HepG2 (cell line): ENCODE results near the gene APCDD1L. TPM values are rescaled to one million over a fixed set of nuclear protein-coding genes. Genes with fewer than 3 reads are reported as not detected.

ENCODE experiments used
- ATAC-seq: fragments of 200-7000 bp; cut with Tn5 transposase; 3 replicates; pipeline ENCODE4 v1.9.1; 2020; ENCODE audit warnings: mild to moderate bottlenecking, moderate library complexity
- BruUV-seq: library from RNA; stranded (reverse); fragments of 400-500 nt; replicated peaks from 2 replicates; lab custom pipeline; 2021; lab: Mats Ljungman, UMichigan
- CTCF ChIA-PET: fragments of 300-600 bp; formaldehyde crosslinking; extraction: SDS; loops from one replicate; lab custom pipeline; 2021; ENCODE audit warnings: low total read pairs, inconsistent platforms, low intra/inter-chr PET ratio; lab: Yijun Ruan, JAX
- POLR2A ChIA-PET: fragments of 350-600 bp; sonication (Branson Sonifier 250); formaldehyde crosslinking; loops from one replicate; lab custom pipeline; 2020; ENCODE audit warnings: antibody characterized with exemption, inconsistent platforms; lab: Yijun Ruan, JAX
- DNase-seq: peaks from one replicate; pipeline ENCODE4 v3.0.0-alpha.2; 2015; ENCODE audit warnings: low spot score
- FAIRE-seq: peaks from 3 replicates; lab custom pipeline; 2011; peaks lifted over from hg19 to GRCh38; lab: Jason Lieb, UNC
- H2AFZ ChIP-seq: one replicate; pipeline ENCODE4 v1.6.1; 2011; ENCODE audit warnings: low read length, inconsistent platforms
- H3K27ac ChIP-seq: fragments of 300-600 bp; 3 replicates; pipeline ENCODE4 v1.8.0; 2011; ENCODE audit warnings: mixed run types, mild to moderate bottlenecking, mixed read lengths, low read length, inconsistent platforms; ENCODE audit not compliant: insufficient read depth; ENCODE audit errors: extremely low read length
- H3K27me3 ChIP-seq, 2 experiments: fragments of 200-600 bp in 1 of 2; 2 replicates in 1 of 2; 3 replicates in 1 of 2; pipeline versions ENCODE4 v1.6.0 to v1.8.0; 2011; ENCODE audit warnings: low read length in 2 of 2, mild to moderate bottlenecking in 2 of 2, moderate library complexity in 2 of 2, inconsistent platforms in 1 of 2; ENCODE audit not compliant: insufficient read depth in 2 of 2, control insufficient read depth in 1 of 2
- H3K36me3 ChIP-seq, 2 experiments: fragments of 200-600 bp in 1 of 2; replicated peaks in 1 of 2; 2 replicates in 1 of 2; 3 replicates in 1 of 2; pipeline versions ENCODE4 v1.5.1 to v1.8.0; 2011; ENCODE audit warnings: low read length in 2 of 2, inconsistent platforms in 1 of 2; ENCODE audit not compliant: insufficient read depth in 2 of 2, control insufficient read depth in 1 of 2
- H3K4me1 ChIP-seq: 2 replicates; pipeline ENCODE4 v1.5.1; 2012; ENCODE audit warnings: low read length, inconsistent platforms; ENCODE audit not compliant: insufficient read depth
- H3K4me2 ChIP-seq: 2 replicates; pipeline ENCODE4 v1.6.0; 2011; ENCODE audit warnings: low read depth, low read length, inconsistent platforms
- H3K4me3 ChIP-seq, 3 experiments: fragments of 200-600 bp in 1 of 3; sonication (generic), shearing (Covaris generic) in 1 of 3; replicated peaks in 1 of 3; 2 replicates each; pipeline ENCODE4 v1.5.1; 2011 to 2016; ENCODE audit warnings: low read length in 3 of 3, inconsistent platforms in 2 of 3, low read depth in 2 of 3, mild to moderate bottlenecking in 2 of 3, control low read depth in 1 of 3, mixed read lengths in 1 of 3; ENCODE audit not compliant: insufficient read depth in 1 of 3
- H3K79me2 ChIP-seq: one replicate; pipeline ENCODE4 v1.6.1; 2011; ENCODE audit warnings: low read length, inconsistent platforms; ENCODE audit not compliant: insufficient read depth
- H3K9ac ChIP-seq: 2 replicates; pipeline ENCODE4 v1.6.0; 2011; ENCODE audit warnings: mild to moderate bottlenecking, low read depth, low read length, inconsistent platforms; ENCODE audit not compliant: insufficient read depth
- H3K9me3 ChIP-seq: 2 replicates; pipeline ENCODE4 v1.5.1; 2012; ENCODE audit warnings: mild to moderate bottlenecking, low read length
- H4K20me1 ChIP-seq: 2 replicates; pipeline ENCODE4 v1.6.0; 2011; ENCODE audit warnings: inconsistent platforms, mild to moderate bottlenecking, low read length, moderate library complexity; ENCODE audit not compliant: insufficient read depth
- AGO2 ChIP-seq: fragments of 200-400 bp; formaldehyde crosslinking; optimal IDR thresholded peaks from 2 replicates; pipeline ENCODE3; 2017; ENCODE audit warnings: mild to moderate bottlenecking, low read depth, low read length, moderate library complexity
- DMAP1 ChIP-seq: IDR thresholded peaks from 2 replicates; pipeline ENCODE4 v1.6.1; 2016
- SRSF9 ChIP-seq: fragments of 200-400 bp; formaldehyde crosslinking; IDR thresholded peaks from 2 replicates; pipeline ENCODE4 v1.6.1; 2018; ENCODE audit warnings: borderline replicate concordance, mild to moderate bottlenecking, low read depth, low read length; ENCODE audit not compliant: insufficient read depth, poor library complexity, severe bottlenecking
- TBX3 ChIP-seq: fragments of 450-650 bp; IDR thresholded peaks from 2 replicates; pipeline ENCODE4 v1.6.1; 2017; ENCODE audit warnings: antibody characterized with exemption, mild to moderate bottlenecking, inconsistent platforms, borderline replicate concordance
- ZBTB49 ChIP-seq: sonication (generic); formaldehyde crosslinking; IDR thresholded peaks from 2 replicates; pipeline ENCODE4 v1.4.0; 2020; ENCODE audit warnings: missing genetic modification reagents, borderline replicate concordance
- ZNF501 ChIP-seq: sonication (generic); formaldehyde crosslinking; IDR thresholded peaks from 2 replicates; pipeline ENCODE4 v1.5.1; 2020; ENCODE audit warnings: mild to moderate bottlenecking, moderate library complexity, missing genetic modification reagents
- ZNF547 ChIP-seq: sonication (generic); formaldehyde crosslinking; IDR thresholded peaks from 2 replicates; pipeline ENCODE4 v1.5.1; 2020; ENCODE audit warnings: mild to moderate bottlenecking, missing genetic modification reagents
- ZNF761 ChIP-seq: sonication (generic); formaldehyde crosslinking; conservative IDR thresholded peaks from 2 replicates; pipeline ENCODE4 v1.4.0; 2020; ENCODE audit warnings: mild to moderate bottlenecking, missing genetic modification reagents
- ZNF841 ChIP-seq: sonication (generic); formaldehyde crosslinking; IDR thresholded peaks from 2 replicates; pipeline ENCODE4 v1.8.1; 2023; ENCODE audit warnings: missing genetic modification reagents, borderline replicate concordance
- WGBS: methylation state at CpG from one replicate; pipeline ENCODE4 v1.1.6; 2017; ENCODE audit warnings: low lambda C conversion rate; 5-methylcytosine and 5-hydroxymethylcytosine counted together
- in situ Hi-C: cut with HindIII; loops from 2 replicates; pipeline ENCODE4 v1.10.0; 2017; ENCODE audit warnings: low pct_unique_long_range_greater_than_20kb; ENCODE audit not compliant: extremely low pct_ligation_motif_present
- intact Hi-C: fragments of 100-400 bp; cut with micrococcal nuclease; formaldehyde crosslinking; loops from one replicate; pipeline ENCODE4 v1.10.0; 2022; ENCODE audit not compliant: unreplicated experiment
- polyA plus RNA-seq, 8 experiments: library from polyadenylated mRNA; depleted of rRNA in 3 of 8; stranded (reverse) in 7 of 8; unstranded in 1 of 8; fragments of >200 nt; fragmentation: Illumina TruSeq in 4 of 8; extraction: Trizol in 4 of 8; gene quantifications; 2 replicates each; pipeline versions ENCODE4 v1.2.1 to v1.2.3, GENCODE V29; 2011 to 2016; ENCODE audit warnings: low read depth in 4 of 8, missing spikeins in 1 of 8, mixed read lengths in 1 of 8; ENCODE audit not compliant: insufficient read depth in 1 of 8
- total RNA-seq, 5 experiments: library from RNA; depleted of rRNA; stranded (reverse); fragments of >200 nt; fragmentation: Illumina TruSeq; extraction: Trizol; gene quantifications; 2 replicates each; pipeline ENCODE4 v1.2.3, GENCODE V29; 2016; ENCODE audit warnings: low read depth in 1 of 5

The APCDD1L gene
- total and polyA plus RNA-seq, 2 of the 13 experiments (the other 11 are each of a cell fraction or from before 2014, with no cell fraction given), result not detected

GRCh38 chr20:58461899-58462298 lies 53.3 kb downstream of the APCDD1L start:
- no peak overlapping the region for H3K9ac ChIP-seq
- DNase-seq (no peak), ATAC-seq (no peak), FAIRE-seq (no peak)
- no peak overlapping the region for H3K4me3 ChIP-seq
- no peak overlapping the region for H2AFZ ChIP-seq
- TF ChIP-seq ZBTB49 (CRISPR knock-in tag), result no peak
- TF ChIP-seq ZNF761 (CRISPR knock-in tag), result no peak
- no peak for TF ChIP-seq TBX3
- TF ChIP-seq SRSF9, result no peak
- TF ChIP-seq ZNF547, result no peak
- WGBS, result 50% methylated on average over 6 of the region's 6 CpGs
- no peaks in the 10 kb centered on the region for H3K79me2 ChIP-seq
- in situ Hi-C loops, result no loop called here
- intact Hi-C loops, result no loop called here
- H3K27ac ChIP-seq, result no peak overlapping the region
- no TSS peak for BruUV-seq
- no peaks in the 10 kb centered on the region for H3K27me3 ChIP-seq
- ChIA-PET CTCF (no interaction called here), POLR2A (no interaction called here)
- no peaks in the 10 kb centered on the region for H4K20me1 ChIP-seq
- H3K9me3 ChIP-seq, result no peaks in the 10 kb centered on the region
- H3K36me3 ChIP-seq, result no peaks in the 10 kb centered on the region
- no peak overlapping the region for H3K4me2 ChIP-seq
- H3K4me1 ChIP-seq, result no peaks in the 10 kb centered on the region

DNA sequence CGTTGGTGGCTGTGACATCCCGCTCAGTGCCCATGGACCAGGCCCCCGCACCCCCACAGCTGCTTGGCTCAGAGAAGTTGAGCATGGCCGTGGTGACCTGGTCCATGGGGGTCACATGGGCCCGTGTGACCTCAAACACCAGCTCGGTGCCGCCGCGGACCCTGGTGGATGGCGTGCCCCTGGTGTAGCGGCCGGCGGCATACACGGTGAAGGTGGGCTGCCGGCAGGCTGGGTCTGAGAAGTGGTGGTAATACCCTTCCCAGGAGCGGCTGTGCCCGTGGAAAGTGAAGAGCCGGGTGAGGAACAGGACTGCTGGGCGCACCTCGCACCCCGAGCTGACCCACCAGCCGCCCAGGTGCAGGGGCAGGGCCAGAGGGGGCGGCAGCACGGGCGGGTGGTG lies 54.1 kb downstream of the APCDD1L start:
- Histone ChIP-seq H3K79me2 (no peaks in the 10 kb centered on the region), H3K27ac (no peak overlapping the region), H3K27me3 (no peaks in the 10 kb centered on the region), H3K9ac (no peak overlapping the region), H2AFZ (no peak overlapping the region), H4K20me1 (no peaks in the 10 kb centered on the region), H3K4me3 (no peak overlapping the region), H3K9me3 (no peaks in the 10 kb centered on the region), H3K4me2 (no peak overlapping the region), H3K36me3 (no peaks in the 10 kb centered on the region), H3K4me1 (no peaks in the 10 kb centered on the region)
- FAIRE-seq, result no peak
- TF ChIP-seq AGO2 (peak; percentile 69), ZNF501 (CRISPR knock-in tag) (no peak), ZNF841 (CRISPR knock-in tag) (no peak), DMAP1 (CRISPR knock-in tag) (no peak)
- DNase-seq, result no peak
- intact Hi-C loops, result no loop called here
- ATAC-seq, result no peak; the same call in 2 of the 3 replicates
- BruUV-seq, result no TSS peak
- POLR2A ChIA-PET, result no interaction called here
- CTCF ChIA-PET, result no interaction called here
- WGBS, result 78% methylated on average over 23 of the region's 25 CpGs
- in situ Hi-C loops, result no loop called here
